M059J (cell line): ENCODE results near the gene KCNJ8. TPM values are rescaled to one million over a fixed set of nuclear protein-coding genes. Genes with fewer than 3 reads are reported as not detected.
"Not testable (repeated sequence)": the region's sequence is repeated elsewhere in the genome, so short reads cannot be mapped to it uniquely, and the experiment has no call there.

Experiments
- DNase-seq: peaks from one replicate; pipeline ENCODE4 v3.0.0-alpha.2; 2012; ENCODE audit warnings: low read depth
- total RNA-seq: library from RNA; depleted of rRNA; stranded (reverse); fragments of >200 nt; shearing (Covaris generic); gene quantifications from 2 replicates; pipeline ENCODE4 v1.2.3, GENCODE V29; 2014

The KCNJ8 gene
- total RNA-seq, 1 experiment from 2014 or later: not detected

DNA sequence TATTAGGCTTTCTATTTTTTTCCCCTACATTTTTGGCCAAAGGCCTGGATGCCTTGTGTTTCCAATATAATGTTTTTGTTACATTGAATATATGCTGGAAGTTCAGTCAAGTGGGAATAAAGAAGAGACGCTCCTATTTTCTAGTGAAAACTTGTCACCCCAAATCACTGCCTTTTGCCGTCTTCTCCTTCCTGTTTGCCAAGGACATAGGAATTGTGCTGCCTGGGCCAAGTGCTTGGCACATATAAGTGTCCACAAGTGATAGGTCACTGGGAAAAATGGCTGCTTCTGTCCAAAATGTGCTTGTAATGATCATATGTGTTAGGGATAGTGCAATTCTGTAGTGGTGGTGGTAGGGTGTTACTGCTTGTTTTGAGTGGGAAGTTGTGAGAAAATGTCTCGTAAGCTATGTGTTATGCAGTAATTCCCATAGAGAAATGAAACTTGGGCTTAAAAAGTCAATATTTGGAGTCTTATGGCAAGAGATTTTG lies 11.6 kb upstream of the KCNJ8 start:
- no peak for DNase-seq

DNA sequence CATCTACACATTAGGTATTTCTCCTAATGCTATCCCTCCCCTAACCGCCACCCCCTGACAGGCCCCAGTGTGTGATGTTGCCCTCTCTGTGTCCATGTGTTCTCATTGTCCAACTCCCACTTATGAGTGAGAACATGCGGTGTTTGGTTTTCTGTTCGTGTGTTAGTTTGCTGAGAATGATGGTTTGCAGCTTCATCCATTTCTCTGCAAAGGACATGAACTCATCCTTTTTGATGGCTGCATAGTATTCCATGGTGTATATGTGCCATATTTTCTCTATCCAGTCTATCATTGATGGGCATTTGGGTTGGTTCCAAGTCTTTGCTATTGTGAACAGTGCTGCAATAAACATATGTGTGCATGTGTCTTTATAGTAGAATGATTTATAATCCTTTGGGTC lies 8.2 kb upstream of the KCNJ8 start:
- not testable (repeated sequence) for DNase-seq

DNA sequence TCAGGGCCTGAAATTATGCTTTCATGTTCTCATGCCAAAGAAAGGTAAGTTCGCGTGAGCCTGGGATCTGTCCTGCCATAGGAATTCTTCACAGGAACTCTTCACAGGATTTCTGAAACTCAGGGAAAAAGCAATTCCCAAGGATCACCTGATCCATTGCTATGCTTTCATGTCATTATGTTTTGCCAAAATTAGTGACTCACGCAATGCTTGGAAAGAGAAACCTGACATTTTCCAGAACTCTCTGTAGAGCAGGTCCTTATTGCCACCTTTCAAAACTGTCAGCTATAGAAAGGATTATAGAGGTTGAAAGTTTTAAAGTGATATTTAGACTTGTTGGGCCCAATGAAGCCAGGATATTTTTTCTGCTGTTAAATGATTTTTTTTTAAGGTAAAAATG lies 6.3 kb upstream of the KCNJ8 start:
- DNase-seq: no peak

DNA sequence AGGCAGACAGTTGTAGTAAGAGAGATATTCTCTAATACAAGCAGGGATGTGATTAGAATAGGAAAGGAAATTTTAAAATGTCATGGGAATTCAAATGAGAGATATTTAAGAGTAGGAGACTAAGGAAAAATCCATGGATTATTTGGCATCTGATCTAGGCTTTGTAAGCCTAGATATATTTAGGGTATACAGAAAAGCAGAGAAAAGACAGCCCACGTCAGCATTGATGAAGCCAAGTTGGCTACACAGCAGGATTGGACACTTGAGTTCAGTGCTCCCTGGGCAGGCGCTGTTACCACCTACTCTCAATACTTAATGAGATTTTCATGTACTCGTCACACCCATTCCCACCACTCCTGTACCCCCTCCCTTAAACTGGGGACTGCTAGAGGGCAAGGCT lies 1.7 kb upstream of the KCNJ8 start:
- no peak for DNase-seq

DNA sequence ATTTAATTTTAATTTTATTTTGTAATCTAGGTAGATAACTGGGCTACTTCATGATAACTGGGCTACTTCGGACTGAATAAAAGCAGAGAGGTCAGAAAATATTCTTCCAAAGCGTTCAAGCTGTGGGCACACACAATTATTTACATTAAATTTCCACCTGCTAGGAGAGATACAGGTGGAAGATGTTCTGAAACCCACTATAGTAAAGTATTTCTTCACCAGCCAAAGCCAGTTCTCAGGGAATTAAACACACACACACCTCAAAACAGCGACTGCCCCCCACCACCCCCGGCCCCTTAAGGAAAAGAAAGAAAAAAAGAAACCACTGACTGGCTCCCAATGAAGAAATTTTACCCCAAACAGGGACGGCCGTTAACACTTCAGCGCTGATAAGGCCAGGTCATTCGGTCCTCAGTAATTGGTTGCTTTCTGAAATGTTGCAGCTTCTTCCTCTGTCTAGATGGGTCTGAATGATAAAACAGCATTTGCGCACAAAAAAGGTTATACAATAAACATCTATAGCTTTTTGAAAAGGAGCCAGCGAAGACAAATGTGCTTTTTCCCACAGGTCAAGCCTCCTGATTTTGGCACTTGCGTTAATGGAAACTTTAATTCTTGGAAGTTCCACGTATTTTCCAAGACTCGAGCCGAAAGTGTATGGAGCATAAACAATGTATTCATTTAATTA lies 771 bp upstream of the KCNJ8 start:
- DNase-seq: no peak

DNA sequence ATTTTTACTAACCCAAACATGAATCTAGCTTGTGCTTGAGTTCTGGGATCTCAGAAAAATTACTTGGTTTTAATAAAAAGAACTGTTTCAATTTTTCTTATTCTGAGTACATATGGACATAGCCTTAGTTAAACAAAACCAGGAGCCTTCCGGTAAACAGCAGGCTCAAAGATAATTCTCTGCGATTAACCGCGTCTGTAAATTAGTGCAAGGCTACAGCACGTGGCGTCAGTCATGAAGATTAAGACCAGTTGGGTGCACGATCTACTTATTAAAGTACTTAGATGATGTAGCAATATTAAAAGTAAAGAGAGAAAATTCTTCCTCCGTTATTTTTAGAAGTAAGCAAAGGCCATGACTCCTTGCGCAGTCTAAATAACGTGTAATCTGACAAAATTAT lies 700 bp downstream of the KCNJ8 start:
- DNase-seq: no peak

DNA sequence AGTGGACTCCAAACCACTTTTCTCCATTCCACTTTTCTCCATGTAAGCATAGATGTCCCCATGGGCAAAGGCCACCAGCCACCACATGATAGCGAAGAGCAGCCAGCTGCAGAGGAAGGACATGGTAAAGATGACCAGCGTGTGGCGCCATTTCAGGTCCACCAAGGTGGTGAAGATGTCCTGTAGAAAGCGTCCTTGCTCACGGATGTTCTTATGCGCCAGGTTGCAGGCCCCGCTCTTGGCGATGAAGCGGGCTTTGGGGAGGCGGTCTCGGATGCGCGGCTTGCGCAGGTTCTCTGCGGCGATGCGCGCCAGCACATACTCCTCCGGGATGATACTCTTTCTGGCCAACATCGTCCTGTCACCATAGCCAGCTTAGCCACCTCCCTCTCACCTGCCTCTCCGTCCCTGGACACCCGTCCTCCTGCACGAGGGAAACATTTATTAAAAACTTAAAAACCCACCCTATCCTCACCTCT lies 1.2 kb downstream of the KCNJ8 start:
- no peak for DNase-seq

DNA sequence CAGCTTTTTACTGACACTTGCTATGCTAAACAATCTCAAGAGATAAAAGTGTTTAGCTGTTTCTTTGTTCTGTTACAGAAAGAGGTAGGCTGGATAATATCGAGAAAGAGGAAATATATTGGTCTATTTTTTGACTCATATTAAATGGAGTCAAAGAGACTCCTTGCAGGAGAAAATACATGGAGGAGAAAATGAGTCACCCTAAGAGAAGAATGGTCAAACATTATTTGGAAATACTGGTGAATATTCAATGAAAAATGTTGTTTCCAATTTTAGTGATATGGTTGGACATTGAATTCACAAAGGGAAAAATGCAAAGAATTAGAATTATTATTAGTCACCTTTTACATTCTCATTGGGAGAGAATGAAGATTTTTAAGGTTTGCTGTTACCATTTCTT lies 3.2 kb downstream of the KCNJ8 start:
- no peak for DNase-seq

DNA sequence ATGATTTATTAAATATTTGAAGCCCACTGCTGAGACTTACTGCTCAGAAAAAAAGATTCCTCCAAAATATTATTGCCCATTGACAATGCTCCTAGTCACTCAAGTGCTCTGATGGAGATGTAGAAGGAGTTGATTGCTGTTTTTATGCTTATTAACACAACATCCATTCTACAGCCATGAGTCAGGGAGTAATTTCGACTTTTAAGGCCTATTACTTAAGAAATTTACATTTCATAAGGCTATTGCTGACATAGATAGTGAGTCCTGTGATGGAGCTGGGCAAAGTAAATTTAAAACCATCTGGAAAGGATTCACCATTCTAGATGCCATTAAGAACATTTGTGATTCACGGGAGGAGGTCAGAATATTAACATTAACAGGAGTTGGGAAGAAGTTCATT lies 5.2 kb downstream of the KCNJ8 start:
- DNase-seq: no peak

DNA sequence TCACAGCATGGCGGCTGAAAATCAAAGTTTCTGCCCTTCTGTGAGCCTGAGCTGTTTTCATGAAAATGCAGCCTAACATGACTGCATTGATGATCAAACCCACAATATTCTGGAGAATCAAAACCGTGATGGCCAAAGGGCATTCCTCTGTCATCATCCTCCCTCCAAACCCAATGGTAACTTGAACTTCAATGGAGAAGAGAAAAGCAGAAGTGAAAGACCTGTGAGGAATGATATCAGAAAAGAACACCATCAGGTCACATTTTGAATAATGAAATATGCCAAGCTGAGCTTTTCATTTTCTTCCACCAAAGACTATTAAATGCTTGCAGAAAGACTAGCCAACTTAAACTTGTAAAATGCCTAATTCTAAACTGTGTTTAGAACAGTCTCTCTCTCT lies 8.1 kb downstream of the KCNJ8 start:
- DNase-seq: no peak

DNA sequence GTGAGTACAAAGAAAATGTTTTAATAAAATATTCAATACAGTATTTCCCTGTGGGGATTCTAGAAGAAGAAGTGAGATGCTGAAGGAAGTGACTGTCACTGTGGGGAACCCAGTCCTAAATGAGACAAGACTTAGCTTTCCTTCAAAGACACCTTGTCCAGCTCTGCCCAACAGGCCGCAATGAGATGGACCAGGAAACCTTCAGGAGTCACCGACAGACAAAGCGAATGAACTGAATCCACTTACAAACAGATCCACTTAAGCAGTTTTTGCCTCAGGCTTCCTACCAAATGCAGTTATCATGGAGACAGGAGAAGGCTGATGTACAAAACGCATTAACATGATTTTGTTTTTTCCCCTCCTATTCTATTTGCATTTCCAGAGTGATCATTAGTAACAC lies 9.6 kb downstream of the KCNJ8 start:
- no peak for DNase-seq

DNA sequence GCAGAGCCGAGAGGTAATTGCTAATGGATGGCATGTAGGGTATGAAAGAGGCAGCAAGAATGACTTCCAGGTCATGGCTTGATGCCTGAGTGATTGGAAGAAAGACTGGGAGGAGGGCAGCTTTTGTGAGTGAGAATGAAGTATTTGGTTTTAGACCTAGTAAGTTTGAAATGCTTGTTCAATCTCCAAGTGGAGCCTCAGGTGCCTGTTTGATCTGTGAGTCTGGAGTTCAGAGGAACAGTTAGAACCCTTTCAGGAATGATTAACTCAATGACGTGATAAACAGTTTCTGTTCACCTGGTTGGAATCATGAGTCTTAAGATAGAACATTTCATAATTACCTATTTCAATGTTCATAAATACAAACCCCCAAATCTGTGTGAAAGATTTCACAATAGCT lies 10.4 kb downstream of the KCNJ8 start:
- DNase-seq: no peak

DNA sequence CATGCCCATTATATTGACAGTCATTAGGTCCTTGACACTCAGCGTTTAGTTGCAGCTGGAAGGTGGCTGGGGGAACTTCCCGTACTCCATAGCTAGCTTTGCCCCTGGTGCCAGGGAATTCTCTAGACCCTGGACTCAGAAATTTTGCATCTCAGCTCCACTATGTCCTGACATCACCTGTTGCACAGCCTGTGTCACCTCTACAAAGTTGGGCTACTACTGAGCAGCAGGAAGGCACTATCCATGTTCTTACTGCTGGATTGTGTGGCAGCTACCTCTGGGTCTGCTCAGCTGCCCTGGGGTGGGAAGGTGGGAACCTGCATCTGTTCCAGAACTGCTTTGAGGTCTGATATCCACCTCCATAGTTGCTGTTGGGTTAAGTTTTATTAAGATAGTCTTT lies 11.0 kb downstream of the KCNJ8 start:
- DNase-seq: no peak

DNA sequence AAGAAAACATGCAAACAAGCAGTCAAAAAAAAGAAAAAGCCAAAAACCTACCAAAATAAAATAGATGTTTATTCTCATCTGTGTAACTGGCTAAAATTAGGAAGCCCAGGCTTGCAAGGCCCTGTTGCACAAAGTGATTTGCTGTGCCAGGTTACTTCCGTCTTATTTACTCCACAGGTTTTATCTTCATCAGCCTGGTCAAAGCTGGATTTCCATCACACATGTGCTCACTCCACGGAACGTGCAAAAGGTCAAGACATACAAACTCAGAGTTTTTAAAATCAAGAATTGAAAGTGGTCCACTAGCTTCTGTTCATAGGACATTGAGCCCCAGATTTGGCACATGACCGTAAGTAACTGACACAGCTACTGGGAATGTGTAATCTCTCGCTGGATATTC lies 14.8 kb downstream of the KCNJ8 start:
- no peak for DNase-seq

DNA sequence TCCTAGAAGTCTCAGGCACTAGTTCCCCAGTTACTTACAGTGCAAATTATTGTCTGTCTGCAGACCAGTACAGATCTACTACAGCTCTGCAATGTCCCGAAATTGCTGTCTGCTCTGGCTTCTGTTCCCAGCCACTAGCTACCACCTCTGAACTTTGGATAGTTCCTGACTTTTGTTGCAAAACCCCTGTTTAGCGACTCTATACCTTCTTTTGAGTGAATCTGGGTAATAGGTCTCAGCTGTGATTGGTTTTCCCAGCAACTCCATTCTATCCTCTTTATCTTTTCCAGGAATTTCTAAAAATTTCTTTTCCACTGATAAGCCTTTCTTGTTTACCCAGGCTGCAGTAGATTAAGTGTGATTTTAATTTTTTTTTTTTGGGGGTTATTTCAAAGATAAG lies 16.8 kb downstream of the KCNJ8 start:
- DNase-seq: no peak

DNA sequence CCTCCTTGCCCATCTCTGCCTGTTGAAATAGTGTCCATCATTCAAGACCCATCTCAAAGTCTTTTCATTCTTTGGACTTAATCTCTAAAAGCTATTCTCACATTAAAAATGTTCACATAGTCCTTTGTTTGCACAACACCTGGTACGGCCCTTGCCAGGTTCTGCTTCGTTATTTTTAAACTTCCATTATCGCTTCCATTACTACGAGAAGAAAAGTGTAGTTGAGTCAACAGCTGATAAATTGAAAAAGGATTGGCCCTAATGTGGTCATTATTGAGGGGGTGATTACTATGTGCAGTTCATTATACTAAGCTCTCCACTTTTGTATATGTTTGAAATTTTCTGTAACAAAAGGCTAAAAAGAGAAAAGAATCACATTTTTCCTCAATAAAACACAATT lies 17.8 kb downstream of the KCNJ8 start:
- DNase-seq: no peak

DNA sequence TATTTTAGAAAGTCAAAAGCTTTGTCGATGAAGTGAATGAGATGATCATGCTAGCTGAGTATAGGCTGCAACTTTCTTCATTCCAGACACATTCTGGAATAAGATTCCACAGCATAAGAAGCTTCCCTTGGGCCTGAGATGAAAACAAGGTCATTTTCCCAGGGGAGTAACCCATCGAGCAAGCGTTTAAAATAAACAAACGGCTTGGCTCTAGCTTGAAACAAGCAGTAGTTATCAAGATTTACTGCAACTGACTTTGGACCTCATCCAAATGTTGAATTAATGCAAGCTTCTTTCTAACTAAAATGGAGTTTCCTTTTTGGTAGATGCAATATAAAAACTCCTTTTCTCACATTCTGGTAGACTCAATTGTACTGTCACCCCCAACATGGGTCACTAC lies 23.0 kb downstream of the KCNJ8 start:
- no peak for DNase-seq

DNA sequence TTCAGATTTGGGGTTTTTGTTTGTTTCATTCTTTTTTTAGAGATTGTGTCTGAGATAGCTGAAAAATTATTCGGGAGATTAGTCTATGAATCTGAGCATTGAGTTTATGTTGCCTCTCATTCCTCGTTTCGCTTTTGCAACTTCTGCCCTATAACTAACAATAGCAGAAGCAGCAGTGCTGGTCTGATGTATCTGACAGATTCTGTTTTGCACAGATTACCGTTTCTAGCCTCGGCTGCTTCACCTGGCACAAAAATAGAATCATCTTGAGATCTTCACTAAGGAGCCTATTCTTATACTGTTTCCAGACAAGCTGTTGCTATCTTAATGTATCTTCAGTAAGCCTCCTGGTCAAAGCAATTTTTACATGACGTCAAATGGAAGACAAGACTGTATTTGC lies 29.2 kb downstream of the KCNJ8 start:
- DNase-seq: no peak

DNA sequence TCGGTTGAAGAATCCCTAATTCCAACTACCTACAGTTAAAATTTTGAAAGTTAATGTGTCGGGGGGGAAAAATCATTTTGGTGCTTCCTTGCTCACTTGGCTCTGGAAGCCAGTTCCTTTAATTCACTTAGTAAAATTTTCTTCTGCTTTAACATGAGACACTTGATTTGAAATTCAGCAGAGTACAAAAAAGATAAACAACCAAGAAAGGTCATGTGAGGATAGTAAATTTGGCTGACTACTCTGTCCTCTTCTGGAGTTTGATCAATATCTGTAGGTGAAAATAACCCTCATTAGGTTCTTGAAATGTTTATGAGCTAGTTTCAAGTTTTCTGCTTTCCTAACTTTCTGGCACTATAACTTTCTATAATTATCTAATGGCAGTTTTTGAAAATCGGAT lies 43.4 kb downstream of the KCNJ8 start:
- DNase-seq: no peak

DNA sequence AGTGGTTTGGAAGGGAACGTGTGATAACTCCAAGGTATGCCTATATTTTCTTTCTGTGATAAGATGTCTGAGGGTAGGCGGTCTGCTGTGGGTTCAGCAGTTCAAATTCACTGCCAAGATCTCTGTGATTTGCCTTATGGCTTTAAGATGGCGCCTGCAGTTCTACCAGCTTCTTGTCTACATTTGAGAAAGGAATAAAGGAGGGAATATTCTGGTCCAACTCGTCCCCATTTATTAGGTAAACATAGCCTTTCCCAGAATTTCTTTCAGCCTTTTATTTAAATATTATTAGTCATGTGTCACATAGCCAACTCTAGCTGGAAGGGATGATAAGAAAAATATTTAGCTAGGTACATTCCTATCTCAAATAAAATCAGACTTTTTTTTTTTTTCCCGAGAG lies 48.8 kb downstream of the KCNJ8 start:
- DNase-seq: no peak

DNA sequence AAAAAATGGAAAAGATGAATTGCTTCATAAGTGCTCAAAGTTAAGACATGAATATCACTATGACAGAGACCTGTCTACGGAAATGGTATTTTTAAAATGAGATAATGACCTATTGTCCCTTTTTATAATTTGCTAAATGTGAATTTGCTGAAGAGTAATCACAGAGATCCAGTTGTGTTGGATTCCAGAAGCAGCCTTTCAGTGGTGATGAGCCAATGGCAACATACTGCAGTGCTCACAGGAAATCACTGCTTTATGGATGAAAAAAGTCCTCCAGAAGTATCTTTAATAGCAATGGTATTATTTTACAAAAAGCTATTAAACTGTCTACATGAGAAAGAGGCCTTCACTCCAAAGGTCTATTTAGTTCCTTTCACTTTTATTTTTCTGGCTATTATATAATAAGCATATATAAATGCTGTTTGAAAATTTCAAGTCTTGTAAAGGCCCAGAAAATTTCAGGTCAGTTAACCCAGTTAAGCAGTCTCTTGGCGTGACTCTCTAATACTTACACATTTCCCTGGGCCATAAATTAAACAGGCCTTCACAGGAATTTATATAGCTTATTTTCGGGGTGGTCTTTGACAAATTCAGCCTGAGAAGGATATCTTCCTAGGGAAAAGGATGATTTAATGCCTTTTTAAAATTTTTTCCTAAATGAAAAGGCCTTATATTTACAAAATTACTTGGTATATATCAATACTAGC lies 55.4 kb downstream of the KCNJ8 start:
- DNase-seq: no peak

DNA sequence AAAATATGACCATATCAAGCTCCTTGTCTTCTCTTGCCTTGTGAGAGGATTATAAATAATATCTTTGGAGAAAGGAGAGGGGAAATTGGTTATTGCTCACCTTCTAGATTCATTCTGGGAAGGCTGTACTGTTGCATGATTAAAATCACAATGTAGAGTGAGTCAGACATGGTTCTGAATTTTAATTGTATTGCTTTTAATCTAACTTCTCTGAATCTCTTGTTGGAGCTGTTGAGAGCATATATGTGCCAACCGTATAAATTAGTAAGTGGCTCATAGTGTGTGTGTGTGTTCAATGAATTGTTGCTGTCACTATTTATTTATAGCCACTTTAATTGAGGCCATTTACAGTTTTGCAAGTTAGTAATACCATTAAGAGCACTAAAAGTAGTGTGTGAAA lies 56.1 kb downstream of the KCNJ8 start:
- no peak for DNase-seq

DNA sequence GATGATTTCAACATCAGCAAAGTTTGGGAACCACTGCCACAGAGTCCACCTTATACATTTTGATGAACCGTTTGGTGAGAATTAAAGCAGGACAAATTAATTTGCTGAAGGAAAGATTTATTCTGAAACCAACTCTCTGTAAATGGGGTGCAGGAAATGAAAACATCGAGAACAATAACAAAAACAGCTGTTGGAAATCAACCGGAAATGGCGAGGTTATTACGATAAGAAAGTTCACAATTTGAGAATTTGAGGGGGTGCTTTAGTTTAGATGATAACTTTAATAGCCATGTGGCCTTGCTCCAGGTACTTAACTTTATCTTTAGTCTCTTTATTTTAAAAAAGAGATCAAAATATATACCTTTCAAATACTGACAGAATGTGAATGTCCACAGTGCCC lies 56.7 kb downstream of the KCNJ8 start:
- no peak for DNase-seq

DNA sequence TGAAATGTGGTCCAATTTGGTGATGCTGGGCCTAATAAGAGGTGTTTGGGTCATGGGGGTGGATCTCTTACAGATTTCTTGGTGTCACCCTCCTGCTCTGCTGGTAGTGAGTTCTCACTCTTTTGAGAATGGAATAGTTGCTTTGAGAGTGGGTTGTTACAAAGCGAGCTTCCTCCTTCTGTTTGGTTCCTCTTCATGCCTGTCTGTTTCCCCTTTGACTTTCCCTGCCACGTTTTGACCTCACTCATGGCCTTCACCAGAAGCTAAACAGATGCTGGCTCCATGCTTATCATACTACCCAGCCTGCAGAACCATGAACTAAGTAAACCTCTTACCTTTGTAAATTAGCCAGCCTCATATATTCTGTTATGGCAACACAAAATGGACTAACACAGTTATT lies 59.1 kb downstream of the KCNJ8 start:
- DNase-seq: no peak
